ENCODE measurements around the gene TJP3. TPM values are rescaled to one million over a fixed set of nuclear protein-coding genes. Genes with fewer than 3 reads are reported as not detected.
"Not testable (repeated sequence)": the region's sequence is repeated elsewhere in the genome, so short reads cannot be mapped to it uniquely, and the experiment has no call there.

The TJP3 gene, protein sequence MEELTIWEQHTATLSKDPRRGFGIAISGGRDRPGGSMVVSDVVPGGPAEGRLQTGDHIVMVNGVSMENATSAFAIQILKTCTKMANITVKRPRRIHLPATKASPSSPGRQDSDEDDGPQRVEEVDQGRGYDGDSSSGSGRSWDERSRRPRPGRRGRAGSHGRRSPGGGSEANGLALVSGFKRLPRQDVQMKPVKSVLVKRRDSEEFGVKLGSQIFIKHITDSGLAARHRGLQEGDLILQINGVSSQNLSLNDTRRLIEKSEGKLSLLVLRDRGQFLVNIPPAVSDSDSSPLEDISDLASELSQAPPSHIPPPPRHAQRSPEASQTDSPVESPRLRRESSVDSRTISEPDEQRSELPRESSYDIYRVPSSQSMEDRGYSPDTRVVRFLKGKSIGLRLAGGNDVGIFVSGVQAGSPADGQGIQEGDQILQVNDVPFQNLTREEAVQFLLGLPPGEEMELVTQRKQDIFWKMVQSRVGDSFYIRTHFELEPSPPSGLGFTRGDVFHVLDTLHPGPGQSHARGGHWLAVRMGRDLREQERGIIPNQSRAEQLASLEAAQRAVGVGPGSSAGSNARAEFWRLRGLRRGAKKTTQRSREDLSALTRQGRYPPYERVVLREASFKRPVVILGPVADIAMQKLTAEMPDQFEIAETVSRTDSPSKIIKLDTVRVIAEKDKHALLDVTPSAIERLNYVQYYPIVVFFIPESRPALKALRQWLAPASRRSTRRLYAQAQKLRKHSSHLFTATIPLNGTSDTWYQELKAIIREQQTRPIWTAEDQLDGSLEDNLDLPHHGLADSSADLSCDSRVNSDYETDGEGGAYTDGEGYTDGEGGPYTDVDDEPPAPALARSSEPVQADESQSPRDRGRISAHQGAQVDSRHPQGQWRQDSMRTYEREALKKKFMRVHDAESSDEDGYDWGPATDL
- total RNA-seq, result not detected
- long read RNA-seq, result 0 reads

DNA sequence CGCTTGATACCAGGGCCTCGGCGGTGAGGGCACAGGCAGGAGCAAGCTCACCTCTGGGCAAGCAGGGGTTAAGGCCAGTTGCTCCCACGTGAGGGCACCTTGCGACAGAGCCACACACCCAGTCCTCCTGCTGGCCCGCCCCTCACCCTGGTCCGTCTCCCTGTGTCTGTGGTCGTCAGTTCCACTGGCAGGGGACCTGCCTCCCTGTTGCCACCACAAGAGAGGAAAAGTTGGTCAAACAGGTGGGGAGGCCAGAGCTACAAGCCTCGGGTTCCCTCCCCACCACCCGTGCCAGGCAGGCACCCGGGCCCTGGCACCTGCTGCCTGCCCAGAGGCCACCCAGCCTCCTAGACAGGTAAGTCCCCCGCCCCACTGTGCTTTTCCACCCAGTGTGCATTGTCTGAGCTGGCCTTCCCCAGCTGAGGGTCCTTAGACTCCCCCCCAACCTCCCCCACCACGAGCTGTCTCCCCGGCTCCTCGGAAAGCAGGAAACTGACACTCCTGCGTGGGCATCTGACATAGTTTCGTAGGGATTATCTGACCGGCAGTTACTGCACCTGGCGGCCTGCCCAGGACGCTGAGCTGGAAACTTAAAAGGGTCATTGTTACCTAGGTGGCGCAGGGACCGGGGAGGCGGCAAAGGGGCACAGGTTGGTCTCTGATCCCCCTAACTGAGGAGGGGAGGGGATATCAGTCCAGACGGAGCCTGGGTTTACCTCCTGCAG, at the start of gene TJP3:
TSS of gene TJP3 (plus strand) at position 178 of the 725 bp plus-strand sequence. CDS start 20,049 bp downstream, outside the sequence.
- intact Hi-C loops (cut with DNase I), result loop anchor here (2.0 kb wide), 1 partner anchor 158 kb away; no protein-coding TSS in a partner anchor
- no peak for DNase-seq (ENCODE audit: low spot score)

DNA sequence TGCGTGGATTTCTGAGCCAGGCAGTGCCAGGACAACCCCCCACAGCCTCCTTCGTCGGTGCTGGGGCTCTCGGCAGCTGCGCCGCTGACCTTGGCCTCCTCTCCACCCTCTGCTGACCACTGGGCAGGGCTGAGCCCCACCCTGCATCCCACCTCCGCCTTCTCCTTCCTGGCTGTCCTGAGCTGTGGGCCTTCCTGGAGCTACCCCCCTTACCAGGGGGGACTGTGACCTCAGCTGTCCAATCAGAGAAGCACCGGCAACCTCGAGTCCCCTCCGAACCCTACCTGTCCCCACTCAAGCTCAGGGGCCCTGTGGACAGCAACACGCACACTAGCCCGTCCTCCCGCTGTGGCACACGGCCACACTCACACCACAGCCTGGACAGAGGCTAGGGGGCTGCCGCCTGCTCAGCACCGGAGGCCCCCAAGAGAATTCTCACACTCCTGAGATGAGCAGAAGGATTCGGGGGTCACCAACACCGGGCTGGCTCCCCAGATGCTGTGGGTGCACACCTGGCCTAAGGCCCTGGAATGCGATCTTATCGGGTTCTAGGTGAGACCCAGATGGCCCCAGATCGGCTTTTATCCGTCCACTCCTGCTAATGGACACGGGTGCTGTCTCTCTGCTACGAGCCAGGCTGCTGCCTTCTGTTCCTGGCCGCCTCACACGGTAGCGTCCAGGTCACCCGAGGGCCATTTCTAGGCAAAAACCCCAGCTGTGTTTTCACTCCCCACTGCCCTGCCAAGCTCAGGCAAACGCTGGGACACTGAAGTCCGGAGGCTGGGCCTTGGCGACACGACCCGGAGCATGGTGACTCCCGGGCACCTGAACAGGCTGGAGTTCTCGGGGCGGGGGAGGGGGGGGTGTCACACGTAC, 49.1 kb upstream of the TJP3 start:
- intact Hi-C loops (cut with DNase I), result no loop called here
- no peak for DNase-seq (ENCODE audit: low spot score)

DNA sequence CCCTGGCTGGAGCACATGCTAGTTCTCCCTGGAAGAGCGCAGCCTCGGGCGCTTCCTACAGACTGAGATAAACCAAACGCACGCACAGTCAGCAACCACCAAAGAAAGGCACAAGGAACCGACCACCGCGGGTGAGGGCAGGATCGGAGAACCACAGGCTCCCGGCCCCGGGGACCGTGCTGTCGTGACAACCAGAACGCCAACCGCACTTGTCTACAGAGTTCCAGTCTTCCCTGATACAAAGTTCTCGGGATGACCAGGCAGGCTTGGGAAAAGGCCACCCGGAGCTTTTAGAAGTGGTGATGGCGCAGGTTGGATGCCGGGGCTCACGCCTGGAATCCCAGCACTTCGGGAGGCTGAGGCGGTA, 48.5 kb upstream of the TJP3 start:
- intact Hi-C loops (cut with DNase I), result no loop called here
- no peak for DNase-seq (ENCODE audit: low spot score)

DNA sequence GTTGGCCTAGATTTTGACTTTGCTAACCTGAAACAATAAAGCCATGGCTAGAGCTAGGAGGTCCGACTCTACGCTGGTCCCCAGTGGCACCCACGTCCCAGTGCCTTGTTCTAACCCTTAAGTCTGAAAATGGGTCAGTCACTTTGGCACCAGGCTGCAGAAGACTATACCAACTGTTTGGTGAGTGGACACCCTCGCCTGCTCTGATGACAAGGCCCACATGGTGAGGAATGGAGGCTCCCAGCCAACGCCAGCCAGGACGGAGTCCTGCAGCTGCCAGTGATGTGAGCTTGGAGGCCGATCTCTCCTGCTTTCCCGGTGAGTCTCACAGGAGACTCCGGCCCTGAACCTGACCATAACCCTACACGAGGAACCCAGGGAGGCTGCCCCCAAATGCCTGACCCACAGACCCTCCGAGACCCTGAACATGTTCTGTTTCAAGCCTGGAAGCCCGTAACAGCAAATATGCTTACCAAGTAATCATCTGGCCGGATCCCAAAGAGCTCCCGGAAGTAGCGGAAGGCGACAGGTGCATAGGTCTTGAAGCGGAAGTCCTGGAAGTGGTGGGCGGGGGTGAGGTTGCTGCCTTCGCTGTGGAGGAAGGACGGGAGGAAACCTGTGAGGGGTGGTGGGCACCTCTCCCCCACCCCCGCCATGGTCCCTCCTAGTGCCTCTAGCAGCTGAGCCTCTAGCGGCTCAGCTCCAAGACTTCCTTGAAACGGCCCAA, 47.5 kb upstream of the TJP3 start:
- intact Hi-C loops (cut with DNase I), result no loop called here
- DNase-seq (ENCODE audit: low spot score), result no peak

DNA sequence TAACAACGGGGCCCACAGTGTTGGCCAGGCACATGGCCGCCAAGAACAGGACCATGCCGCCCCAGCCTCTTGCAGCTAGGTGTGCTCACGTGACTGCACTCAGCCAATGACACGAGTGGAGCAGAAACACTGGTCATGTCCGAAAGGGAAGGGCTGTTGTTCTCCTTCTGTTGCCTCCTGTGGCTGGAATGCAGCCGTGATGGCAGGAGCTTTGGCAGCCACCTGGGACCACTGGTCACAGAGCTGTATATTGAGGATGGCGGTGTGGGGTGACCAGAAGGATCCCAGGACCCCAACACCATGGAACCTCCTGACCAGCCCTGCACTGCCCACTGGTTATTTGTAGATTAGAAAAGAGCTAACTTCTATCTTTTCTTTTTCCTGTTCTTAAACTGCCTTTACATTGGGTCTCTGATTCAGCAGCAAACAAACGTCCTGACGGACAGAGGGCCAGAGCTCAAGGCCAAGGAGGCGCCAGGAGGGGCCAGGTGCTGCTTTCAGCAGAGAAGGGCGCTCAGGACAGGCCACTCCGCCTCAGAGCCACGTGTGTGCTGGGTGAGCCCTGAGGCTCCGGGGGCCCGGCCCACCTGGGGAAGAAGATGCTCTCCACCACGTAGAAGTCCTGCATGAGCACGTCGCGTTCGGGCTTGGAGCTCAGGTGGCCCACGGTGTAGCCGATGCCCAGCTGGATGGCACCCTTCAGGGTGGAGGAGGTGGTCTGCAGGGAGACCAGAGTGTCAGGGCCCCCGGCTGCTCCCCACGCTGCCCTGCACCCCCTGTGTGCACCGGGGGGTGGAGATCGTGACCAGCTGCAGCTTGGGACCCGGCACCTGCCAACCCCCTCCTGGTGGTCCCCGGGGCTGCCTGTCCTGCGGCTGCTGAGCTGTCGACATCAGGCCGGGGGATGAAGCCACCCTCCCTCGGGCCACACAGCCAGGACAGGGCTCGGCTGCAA, 46.6 kb upstream of the TJP3 start:
- no peak for DNase-seq (ENCODE audit: low spot score)
- intact Hi-C loops (cut with DNase I), result no loop called here

DNA sequence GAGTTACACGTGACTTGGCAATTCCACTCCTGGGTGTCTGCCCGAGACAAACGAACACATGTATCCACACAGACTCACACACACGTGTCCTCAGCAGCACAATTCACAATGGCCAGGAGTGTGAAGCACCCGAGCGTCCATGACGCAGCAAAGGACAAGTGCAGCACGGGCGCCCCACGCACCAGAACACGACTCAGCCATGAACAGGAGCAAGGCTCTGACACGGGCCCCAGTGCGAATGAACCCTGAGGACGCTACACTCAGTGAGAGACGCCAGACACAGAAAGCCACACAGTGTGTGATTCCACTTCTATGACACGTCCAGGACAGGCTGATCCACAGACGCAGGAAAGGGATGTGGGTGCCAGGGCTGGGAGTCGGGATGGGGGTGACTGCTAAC, 44.3 kb upstream of the TJP3 start:
- intact Hi-C loops (cut with DNase I), result no loop called here
- no peak for DNase-seq (ENCODE audit: low spot score)

DNA sequence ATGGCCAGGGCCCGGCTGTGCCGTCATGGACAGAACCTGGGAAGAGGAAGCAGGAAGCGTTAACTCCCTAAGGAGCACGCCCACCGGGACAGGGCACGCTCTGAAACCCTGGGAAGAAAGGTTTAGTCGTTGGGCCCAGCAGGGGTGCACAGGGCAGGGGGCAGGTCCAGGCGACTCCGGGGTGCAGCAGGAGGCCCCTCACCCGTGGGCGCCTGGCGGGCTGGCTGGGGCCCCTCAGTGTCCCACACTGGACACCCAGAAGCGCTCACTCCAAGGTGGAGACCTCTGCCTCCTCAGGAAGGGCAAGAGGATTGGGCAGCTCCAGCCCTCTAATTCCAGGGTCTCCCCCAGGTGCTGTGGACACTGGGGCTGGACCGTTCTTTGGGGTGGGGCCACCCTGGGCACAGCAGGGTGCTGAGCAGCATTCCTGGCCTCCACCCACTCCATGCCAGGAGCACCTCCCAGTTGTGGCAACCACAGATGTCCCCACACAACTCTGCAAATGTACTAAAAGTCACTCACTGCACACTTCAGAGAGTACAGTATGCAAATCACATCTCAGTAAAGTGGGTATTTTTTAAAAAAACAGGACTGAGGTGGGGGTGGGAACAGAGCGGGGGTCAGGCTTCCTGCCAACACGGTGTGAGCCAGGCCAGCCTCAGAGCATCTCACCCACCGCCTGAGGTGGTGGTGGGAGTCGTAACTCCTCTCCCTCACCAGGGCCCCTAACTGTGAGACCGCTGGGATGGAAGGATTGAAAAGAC, 43.1 kb upstream of the TJP3 start:
- no peak for DNase-seq (ENCODE audit: low spot score)
- intact Hi-C loops (cut with DNase I), result loop anchor here (5.0 kb wide), 1 partner anchor 542 kb away; no protein-coding TSS in a partner anchor

DNA sequence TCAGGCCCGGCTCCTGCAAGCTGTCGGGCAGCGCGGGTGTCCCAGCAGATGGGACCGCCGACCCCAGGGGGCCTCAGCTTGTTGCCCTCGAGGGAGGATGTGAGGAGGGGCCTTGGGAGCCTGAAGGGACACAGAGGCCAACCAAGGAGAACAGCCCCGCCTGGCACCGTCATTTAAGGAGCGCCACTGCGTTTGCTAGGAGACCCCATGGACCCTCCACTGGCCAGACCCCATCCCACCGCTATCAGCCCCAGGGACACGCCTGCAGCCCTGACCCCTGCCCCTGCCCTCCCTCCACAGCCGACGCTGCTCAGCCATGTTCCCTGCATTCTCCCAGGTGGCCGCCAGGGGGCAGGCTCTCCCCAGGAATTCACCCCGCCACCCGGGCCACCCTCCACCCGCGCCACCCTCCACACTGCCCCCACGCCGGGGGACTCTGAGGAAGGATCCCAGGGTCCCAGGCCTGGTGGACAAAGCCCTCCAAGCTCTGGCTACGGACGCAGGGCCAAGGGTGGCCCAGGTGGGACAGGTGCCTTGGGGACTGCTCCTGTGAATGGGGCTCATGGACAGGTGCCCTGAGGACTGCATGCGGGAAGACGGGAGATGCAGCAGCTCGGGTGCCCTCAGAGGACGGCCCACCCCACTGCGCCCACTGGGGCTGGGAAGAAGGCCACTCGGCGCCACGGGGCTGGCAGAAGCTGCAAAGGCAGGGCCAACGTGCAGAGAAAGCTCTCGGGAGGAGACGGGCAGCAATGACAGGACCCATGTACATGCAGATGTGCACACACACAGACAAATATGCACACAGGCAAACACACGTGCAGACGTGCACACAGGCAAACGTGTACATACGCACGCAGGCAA, 42.3 kb upstream of the TJP3 start:
- intact Hi-C loops (cut with DNase I), result loop anchor here (2.0 to 5.0 kb wide), 2 partner anchors 35 to 541 kb away; partner anchors contain the start of gene PIP5K1C
- DNase-seq (ENCODE audit: low spot score), result peak; percentile 90

DNA sequence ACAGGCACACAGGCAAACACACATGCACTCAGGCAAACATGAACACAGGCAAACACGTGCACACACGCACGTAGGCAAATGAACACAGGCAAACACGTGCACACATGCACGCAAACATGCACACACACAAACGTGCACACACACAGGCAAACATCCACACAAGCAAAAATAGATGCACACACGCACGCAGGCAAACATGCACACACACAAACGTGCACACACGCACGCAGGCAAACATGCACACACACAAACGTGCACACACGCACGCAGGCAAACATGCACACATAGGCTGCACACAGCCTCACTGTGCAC, 41.7 kb upstream of the TJP3 start:
- not testable (repeated sequence) for DNase-seq (ENCODE audit: low spot score)
- intact Hi-C loops (cut with DNase I), result loop anchor here (2.0 to 5.0 kb wide), 2 partner anchors 34 to 541 kb away; partner anchors contain the start of gene PIP5K1C

DNA sequence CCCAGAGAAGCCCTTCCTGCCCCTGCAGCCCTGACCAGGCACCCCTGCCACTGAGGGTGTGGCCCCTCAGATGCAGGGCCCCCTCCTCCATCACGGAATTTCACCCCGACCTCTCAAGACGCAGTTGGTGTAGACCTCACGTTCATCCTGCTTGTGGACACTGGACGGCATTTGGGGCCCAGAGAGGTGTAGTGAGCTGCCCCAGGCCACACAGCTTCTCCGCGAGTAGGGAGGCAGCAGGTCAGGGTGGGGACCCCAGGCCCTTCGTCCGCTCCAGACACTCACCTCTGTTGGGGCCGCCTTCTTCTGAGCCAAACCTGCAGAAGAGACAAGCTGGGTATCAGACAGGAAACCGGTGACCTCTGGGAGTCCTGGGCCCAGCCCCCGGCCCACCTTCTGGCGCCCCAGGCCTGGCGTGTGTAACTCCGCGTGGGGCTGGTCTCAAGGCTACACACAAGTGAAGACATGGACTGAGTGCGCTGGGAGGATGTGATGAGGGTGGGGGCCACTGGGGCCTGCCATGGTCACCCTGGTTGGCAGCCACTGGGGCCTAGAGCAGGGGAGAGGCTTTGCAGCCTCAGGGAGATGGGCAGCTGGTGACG, 41.0 kb upstream of the TJP3 start:
- intact Hi-C loops (cut with DNase I), result loop anchor here (2.0 to 5.0 kb wide), 2 partner anchors 34 to 540 kb away; partner anchors contain the start of gene PIP5K1C
- no peak for DNase-seq (ENCODE audit: low spot score)

DNA sequence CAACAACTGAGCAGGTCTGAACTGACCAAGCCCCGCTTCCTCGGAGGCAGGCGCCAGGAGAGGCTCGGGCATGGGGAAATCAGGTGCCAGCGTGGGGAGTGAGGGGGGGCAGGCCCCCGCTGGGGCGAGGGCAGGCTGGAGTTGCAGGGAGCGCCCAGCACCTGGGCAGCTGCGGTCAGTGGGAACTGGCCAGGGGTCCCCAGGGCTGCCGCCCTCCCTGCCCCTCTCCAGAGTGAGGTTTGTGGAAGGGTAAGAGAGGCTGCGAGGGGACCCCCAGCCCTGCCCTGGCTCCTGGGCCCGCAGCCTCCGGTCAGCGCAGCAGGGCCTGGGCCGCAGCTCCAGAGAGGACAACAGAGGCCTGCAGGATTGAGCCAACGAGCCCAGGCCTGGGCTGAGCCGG, 40.4 kb upstream of the TJP3 start:
- intact Hi-C loops (cut with DNase I), result loop anchor here (2.0 to 5.0 kb wide), 2 partner anchors 33 to 540 kb away; partner anchors contain the start of gene PIP5K1C
- no peak for DNase-seq (ENCODE audit: low spot score)

DNA sequence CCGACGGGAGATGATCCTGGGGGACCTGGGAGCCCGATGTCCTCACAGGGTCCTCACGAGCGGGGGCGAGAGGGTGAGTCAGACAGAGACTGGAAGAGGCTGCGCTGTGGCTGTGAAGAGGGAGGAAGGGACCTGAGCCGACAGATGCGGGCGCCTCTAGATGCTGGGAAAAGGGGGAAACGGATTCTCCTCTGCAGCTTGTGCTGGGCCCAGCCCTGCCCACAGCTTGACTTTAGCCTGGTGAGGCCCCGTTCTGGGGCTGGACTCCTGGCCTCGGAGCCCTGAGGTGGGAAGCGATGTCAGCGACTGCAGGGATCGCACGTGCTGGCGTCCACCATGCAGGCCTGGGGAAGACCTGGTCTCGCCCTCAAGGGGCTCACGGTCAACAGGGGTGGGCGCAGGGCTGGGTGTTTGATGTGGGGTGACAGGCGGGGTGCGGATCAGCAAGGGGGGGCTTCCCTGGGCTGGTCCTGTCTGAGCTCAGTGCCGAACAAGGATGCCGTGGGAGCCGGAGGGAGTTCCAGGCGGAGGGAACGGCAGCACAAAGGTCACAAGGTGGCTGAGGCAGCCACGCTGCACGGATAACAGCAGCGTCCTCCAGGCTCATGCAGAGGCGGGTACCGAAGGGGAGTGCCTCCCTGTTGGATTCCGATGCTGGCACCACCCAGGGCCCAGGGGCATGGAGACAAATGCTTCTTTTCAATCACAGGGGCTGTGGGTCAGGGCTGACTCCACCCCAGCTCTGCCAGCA, 39.7 kb upstream of the TJP3 start:
- DNase-seq (ENCODE audit: low spot score), result no peak
- intact Hi-C loops (cut with DNase I), result loop anchor here (5.0 kb wide), 1 partner anchor 539 kb away; no protein-coding TSS in a partner anchor

DNA sequence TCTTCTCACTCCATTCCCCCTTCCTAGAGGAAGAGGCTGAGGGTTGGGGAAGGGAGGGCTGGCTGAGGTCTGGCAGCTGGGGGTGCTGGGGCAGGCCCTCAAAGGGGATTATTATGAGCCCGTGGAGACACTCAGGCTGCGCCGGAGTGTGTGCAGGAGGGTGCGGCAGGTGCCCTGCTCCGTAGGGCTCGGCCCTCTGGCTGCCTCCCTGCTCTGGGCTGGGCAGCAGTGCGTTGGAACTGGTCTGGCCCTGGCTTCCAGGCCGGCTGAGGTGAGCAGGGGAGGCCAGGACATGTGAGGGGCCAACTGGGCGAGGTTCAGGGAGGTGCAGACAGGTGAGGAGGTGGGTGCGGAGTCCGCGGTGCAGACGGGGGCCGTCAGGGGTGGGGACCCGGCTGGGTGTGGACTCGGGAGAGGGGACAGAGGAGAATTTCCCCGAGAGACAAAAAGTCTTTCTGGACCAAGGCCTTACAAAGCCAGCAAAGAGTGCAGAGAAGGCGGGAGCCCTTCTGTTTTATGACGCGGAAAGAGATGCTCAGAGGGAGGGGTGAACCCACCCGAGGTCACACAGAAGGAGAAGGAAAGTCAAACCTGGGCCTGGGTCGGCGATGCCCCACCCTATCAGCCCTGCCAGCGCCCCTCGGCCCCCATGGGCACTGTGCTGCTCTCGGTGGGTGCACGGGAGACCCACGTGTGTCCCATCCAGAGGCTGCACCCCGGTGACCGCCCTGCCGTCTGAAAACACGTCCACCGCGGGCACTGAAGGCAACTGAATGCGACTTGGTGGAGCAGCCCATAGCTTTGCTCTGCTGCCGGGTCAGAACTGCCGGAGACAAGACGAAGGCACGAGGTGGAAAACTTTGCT, 38.9 kb upstream of the TJP3 start:
- intact Hi-C loops (cut with DNase I), result loop anchor here (5.0 kb wide), 1 partner anchor 538 kb away; no protein-coding TSS in a partner anchor

More for the DNA sequence above, 38.9 kb upstream of the TJP3 start:
- DNase-seq (ENCODE audit: low spot score), result no peak

Data from cardiac septum (tissue), 1 donor.